ENCODE data around the gene QRICH2.

GRCh38 chr17:76255801-76256429, 52.2 kb downstream of the QRICH2 start:
- TF ChIP-seq CTCF (IDR thresholded peaks at IDR 0.05 in 4 of 5, conservative IDR thresholded peaks at IDR 0.05 in 1 of 5) (no peak), POLR2A (IDR thresholded peaks at IDR 0.05) (no peak)
